ENCODE measurements around the gene HDAC4.

- no peak for TF ChIP-seq CTCF (IDR thresholded peaks at IDR 0.05)
- no peak for TF ChIP-seq POLR2A (IDR thresholded peaks at IDR 0.05)
Observed at GRCh38 chr2:239151201-239152131, 249.4 kb downstream of the HDAC4 start.
